Fibroblast of pulmonary artery (primary cell): ENCODE results near the gene CALML4.
"Not testable (repeated sequence)": the region's sequence is repeated elsewhere in the genome, so short reads cannot be mapped to it uniquely, and the experiment has no call there.

Experiments
- DNase-seq: peaks from one replicate; pipeline ENCODE4 v3.0.0-alpha.2; 2010; ENCODE audit warnings: low read depth
- H3K4me3 ChIP-seq: replicated peaks from 2 replicates; pipeline ENCODE4 v1.5.1; 2011; ENCODE audit warnings: low read depth, mild to moderate bottlenecking, control low read depth, low read length, moderate library complexity
- TF ChIP-seq, protein P1 (sequence below): IDR thresholded peaks from 2 replicates; pipeline ENCODE4 v1.5.1; 2011; ENCODE audit warnings: mild to moderate bottlenecking, control low read depth, low read length, inconsistent platforms; ENCODE audit errors: missing control alignments

CALML4 gene

DNA sequence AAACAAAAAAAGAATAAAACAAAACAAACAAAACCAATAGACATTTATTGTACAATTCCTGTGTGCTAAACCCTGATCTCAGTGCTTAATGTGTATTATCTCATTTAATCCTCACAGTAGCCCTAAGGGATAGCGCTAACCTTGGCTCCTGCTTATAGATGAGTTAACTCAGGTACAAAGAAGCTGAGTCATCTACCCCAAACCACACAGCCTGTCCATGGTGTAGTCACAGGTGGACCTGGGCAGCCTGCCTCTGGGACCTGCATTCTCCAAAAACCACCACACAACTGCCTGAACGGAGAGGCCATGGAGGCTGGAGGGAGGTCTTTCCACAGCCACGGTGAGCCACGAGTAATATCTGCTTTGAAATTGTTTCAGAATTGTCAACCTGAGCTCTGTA lies 29.9 kb upstream of the CALML4 start:
- TF ChIP-seq, protein P1, sequence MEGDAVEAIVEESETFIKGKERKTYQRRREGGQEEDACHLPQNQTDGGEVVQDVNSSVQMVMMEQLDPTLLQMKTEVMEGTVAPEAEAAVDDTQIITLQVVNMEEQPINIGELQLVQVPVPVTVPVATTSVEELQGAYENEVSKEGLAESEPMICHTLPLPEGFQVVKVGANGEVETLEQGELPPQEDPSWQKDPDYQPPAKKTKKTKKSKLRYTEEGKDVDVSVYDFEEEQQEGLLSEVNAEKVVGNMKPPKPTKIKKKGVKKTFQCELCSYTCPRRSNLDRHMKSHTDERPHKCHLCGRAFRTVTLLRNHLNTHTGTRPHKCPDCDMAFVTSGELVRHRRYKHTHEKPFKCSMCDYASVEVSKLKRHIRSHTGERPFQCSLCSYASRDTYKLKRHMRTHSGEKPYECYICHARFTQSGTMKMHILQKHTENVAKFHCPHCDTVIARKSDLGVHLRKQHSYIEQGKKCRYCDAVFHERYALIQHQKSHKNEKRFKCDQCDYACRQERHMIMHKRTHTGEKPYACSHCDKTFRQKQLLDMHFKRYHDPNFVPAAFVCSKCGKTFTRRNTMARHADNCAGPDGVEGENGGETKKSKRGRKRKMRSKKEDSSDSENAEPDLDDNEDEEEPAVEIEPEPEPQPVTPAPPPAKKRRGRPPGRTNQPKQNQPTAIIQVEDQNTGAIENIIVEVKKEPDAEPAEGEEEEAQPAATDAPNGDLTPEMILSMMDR, result no peak
- no peak overlapping the region for H3K4me3 ChIP-seq
- DNase-seq, result no peak

DNA sequence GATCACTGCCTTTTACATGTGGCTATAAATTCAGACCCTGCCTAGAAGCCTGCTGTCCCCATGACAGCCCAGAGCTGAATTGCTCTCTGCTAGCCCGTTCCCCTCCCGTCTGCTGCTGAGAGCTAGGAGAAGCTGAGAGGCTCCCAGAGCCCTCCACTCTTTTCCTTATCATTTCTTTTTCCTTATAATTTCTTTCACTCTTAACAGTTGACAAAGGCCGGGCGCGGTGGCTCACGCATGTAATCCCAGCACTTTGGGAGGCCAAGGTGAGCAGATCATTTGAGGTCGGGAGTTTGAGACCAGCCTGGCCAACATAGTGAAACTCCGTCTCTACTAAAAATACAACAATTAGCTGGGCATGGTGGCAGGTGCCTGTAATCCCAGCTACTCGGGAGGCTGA lies 29.4 kb upstream of the CALML4 start:
- not testable (repeated sequence) for DNase-seq, H3K4me3 ChIP-seq

DNA sequence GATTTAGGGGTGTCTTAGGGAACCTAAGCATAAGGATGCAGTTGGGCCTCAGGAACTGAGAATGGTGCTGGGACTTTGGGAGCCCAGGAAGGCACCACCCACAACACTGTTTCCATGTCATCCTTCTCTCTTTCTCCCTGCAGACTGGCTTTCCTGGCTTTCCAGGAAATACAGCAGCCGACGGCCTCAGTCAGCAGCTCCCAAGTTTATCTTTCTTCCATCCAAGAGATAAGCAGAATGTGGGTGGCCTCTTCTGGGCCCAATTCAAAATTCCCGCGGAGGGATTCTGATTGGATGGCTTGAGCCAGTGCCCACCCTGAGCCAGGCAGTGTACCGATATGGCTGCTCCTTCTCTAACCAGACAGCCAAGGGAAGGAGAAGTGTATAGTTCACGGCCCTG lies 28.9 kb upstream of the CALML4 start:
- no peak overlapping the region for H3K4me3 ChIP-seq
- DNase-seq, result no peak
- TF ChIP-seq, protein P1, result no peak

DNA sequence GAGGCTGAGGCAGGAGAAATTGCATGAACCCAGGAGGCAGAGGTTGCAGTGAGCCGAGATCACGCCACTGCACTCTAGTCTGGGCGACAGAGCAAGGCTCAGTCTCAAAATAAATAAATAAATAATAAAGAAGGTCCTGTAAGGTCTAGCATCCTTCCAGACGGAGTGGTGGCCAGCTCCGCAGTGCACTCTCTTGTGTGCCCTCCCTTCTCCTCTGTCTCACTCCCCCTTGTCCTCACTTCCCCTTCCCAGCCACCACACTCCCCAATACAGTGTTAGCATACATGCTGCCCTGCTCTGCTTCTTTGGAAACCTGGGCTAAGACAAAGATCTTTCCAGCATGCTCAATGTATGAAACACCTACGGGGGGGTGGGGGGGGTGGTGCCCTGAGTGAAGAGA lies 27.8 kb upstream of the CALML4 start:
- no peak overlapping the region for H3K4me3 ChIP-seq
- TF ChIP-seq, protein P1, result no peak
- no peak for DNase-seq

DNA sequence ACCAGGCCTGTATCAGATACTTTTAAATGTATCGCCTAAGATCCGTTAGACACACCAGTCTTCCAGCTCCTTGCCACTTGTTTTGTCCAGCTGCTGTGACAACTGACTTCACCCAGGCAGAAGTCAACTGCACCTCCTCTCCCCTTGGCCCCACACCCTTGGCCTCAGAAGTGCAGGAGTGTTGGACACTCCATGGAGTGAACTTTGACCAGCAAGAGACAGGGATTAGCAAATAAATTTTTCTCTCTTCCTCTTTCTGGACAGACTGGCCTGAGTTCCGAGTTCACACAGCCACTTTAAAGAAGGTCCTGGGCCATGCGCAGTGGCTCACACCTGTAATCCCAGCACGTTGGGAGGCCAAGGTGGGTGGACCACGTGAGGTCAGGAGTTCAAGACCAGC lies 27.3 kb upstream of the CALML4 start:
- TF ChIP-seq, protein P1, result no peak
- H3K4me3 ChIP-seq, result no peak overlapping the region
- no peak for DNase-seq

DNA sequence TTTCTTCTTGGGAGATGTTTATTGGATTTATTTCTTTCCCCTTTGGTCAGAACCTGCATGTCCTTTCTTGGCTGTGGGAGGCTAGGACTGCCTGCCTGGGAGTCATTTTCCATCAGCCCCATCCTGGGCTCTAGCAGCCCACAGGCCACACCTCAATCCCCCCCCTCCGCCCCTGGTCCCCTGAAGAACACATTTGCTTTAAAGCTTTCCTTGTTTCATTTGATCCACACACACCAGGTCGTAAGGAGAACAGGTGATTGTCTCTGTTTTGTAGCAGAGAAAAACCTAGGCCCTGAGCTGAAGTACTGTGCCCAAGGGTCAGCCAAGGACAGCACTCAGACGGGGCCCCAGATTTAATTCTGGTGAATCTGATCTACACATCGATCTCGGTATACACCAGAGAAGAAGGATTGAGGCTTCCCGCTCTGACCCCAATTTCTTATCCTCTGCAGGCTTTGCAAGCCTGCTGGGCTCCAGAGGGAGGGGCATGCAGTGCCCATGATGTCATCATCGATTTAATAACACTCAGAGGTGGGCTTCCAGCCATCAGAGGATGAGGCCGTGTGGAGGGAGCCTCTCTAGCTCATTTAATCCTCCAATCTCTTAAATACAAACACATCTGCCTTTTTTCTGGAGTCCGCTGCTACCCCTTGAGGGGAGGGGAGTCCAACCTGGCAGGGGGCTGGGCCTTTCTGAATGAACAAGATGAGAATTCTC lies 26.1 kb upstream of the CALML4 start:
- no peak for DNase-seq
- TF ChIP-seq, protein P1, result no peak
- no peak overlapping the region for H3K4me3 ChIP-seq

DNA sequence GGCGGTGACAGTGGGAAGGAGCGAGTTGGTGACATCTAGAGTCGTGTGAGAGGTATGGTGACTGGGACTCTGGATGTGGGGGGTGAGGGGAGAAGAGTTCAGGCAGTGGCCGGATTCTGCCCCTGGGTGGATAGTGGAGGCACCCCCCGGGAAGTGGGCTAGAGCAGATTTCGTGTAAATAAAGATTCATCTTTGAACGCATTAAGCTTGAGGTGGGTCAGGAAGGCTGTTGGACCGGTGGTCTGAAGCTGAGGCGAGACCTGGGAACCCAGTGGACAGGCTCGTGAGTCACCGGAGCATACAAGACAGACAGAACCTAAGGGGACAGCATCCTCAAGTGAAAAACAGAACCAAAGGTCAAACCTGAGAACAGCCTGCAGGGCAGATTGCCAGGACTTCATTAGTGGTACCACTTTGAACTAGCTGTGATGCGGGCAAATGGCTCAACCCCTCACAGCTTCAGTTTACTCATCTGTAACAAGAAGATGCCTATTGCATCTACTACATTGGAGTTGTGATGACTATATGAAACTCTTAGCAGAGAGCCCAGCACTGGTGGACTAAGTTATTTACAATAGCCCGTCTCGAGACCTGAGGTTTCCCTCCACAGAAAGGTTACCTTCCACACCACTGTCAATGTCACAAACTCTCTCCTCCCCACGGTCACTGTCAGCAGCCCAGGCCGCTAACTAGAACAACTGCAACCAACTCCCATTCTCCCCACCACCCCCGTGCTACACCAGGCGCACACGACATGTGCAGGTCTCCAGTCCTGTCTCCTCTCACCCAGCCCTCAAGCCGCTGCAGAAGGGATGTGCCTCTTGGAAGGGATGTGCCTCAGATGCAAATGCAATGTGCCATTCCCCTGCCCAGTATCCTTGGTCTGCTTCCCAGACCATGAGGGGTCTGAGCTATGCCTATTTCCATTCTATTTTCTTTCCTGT lies 25.3 kb upstream of the CALML4 start:
- TF ChIP-seq, protein P1, result no peak
- peak overlapping the region; percentile 81 for H3K4me3 ChIP-seq
- no peak for DNase-seq
